CD4-positive, alpha-beta T cell (primary cell): ENCODE measurements around the gene CSNK1G1. TPM values are rescaled to one million over a fixed set of nuclear protein-coding genes. Genes with fewer than 3 reads are reported as not detected.
"Not testable (repeated sequence)": the region's sequence is repeated elsewhere in the genome, so short reads cannot be mapped to it uniquely, and the experiment has no call there.

Experiments used
- ATAC-seq: fragments of 200-7000 bp; cut with Tn5 transposase; one replicate; pipeline ENCODE4 v1.10.0; 2022; ENCODE audit warnings: mild to moderate bottlenecking; ENCODE audit not compliant: poor library complexity
- CTCF ChIA-PET: fragments of 350-600 bp; sonication (Branson Sonifier 250); formaldehyde crosslinking; loops from one replicate; lab custom pipeline; 2021; ENCODE audit warnings: antibody characterized with exemption, inconsistent platforms; lab: Charles Lee
- POLR2A ChIA-PET: fragments of 350-600 bp; sonication (Branson Sonifier 250); formaldehyde crosslinking; loops from one replicate; lab custom pipeline; 2021; ENCODE audit warnings: antibody characterized with exemption, inconsistent platforms; lab: Charles Lee
- DNase-seq, 14 experiments: peaks; one replicate each; pipeline ENCODE4 v3.0.0-alpha.2; 2013 to 2020; ENCODE audit warnings: mixed read lengths in 2 of 14
- H3K27ac ChIP-seq, 2 donors: one replicate each; pipeline versions ENCODE4 v1.5.1 to v1.7.0; 2013; ENCODE audit warnings: low read length in 2 of 2, low read depth in 1 of 2, mild to moderate bottlenecking in 1 of 2
- H3K27me3 ChIP-seq, 2 experiments: 1 replicate in 1 of 2; 2 replicates in 1 of 2; pipeline versions ENCODE4 v1.6.1 to v1.7.0; 2013; ENCODE audit warnings: low read length in 2 of 2, control low read depth in 1 of 2, mild to moderate bottlenecking in 1 of 2, moderate library complexity in 1 of 2; ENCODE audit not compliant: insufficient read depth in 2 of 2, control insufficient read depth in 1 of 2
- H3K36me3 ChIP-seq: one replicate; pipeline ENCODE4 v1.6.1; 2013; ENCODE audit warnings: low read length, control low read depth; ENCODE audit not compliant: insufficient read depth
- H3K4me1 ChIP-seq: one replicate; pipeline ENCODE4 v1.6.1; 2013; ENCODE audit warnings: low read length, control low read depth; ENCODE audit not compliant: insufficient read depth
- H3K4me3 ChIP-seq: one replicate; pipeline ENCODE4 v1.5.1; 2013; ENCODE audit warnings: mild to moderate bottlenecking, low read length, moderate library complexity
- H3K9me3 ChIP-seq, 2 experiments: 1 replicate in 1 of 2; 2 replicates in 1 of 2; pipeline versions ENCODE4 v1.6.1 to v1.7.0; 2013; ENCODE audit warnings: low read length in 2 of 2, mild to moderate bottlenecking in 2 of 2, control low read depth in 1 of 2, moderate library complexity in 1 of 2; ENCODE audit not compliant: control insufficient read depth in 1 of 2, insufficient read depth in 1 of 2
- H3K27ac Mint-ChIP-seq: one replicate; pipeline ENCODE4 v1.8.0; 2020; ENCODE audit warnings: mixed read lengths
- H3K27me3 Mint-ChIP-seq: one replicate; pipeline ENCODE4 v1.8.0; 2021; ENCODE audit warnings: mixed read lengths
- H3K36me3 Mint-ChIP-seq: one replicate; pipeline ENCODE4 v1.8.0; 2021; ENCODE audit warnings: low read depth, mixed read lengths
- H3K4me1 Mint-ChIP-seq: one replicate; pipeline ENCODE4 v1.8.0; 2021; ENCODE audit warnings: low read depth, mixed read lengths
- H3K4me3 Mint-ChIP-seq: one replicate; pipeline ENCODE4 v1.8.0; 2020; ENCODE audit warnings: mild to moderate bottlenecking, mixed read lengths
- H3K9me3 Mint-ChIP-seq: one replicate; pipeline ENCODE4 v1.8.0; 2020; ENCODE audit warnings: mixed read lengths
- CTCF ChIP-seq: fragments of 200-600 bp; IDR thresholded peaks from one replicate; pipeline ENCODE4 v1.8.0; 2022; ENCODE audit warnings: antibody characterized with exemption, mild to moderate bottlenecking
- intact Hi-C, 2 experiments: fragments of 100-400 bp; cut with DNase I in 1 of 2; cut with micrococcal nuclease in 1 of 2; formaldehyde crosslinking; loops; one replicate each; pipeline versions ENCODE4 v1.15.1 to v1.9.0; 2023 to 2025; cut with DNase I, micrococcal nuclease
- total RNA-seq, 174 experiments: library from RNA in 2 of 174; stranded (reverse) in 2 of 174; gene quantifications; one replicate each; pipeline ENCODE4 v1.2.3 and lab custom pipeline; 2021 to 2026

CSNK1G1 gene
- total RNA-seq, 2 experiments from 2014 or later, result 12.2 to 13.7 TPM

- no peaks in the 10 kb centered on the region for H3K4me1 ChIP-seq
- H3K4me3 ChIP-seq, result no peak overlapping the region
- no peaks in the 10 kb centered on the region for H3K27me3 ChIP-seq
- Mint-ChIP-seq H3K36me3 (peaks cover 87% of the 10 kb centered on the region), H3K9me3 (no peaks in the 10 kb centered on the region), H3K27me3 (no peaks in the 10 kb centered on the region), H3K4me1 (no peaks in the 10 kb centered on the region), H3K27ac (no peak overlapping the region), H3K4me3 (no peak overlapping the region)
- DNase-seq (no peak), ATAC-seq (no peak)
- ChIA-PET POLR2A (interaction anchor here (1.0 kb wide), 1 partner anchor 31 kb away, joined by 3 read pairs; no protein-coding TSS in a partner anchor), CTCF (interaction anchor here (1.5 kb wide), 1 partner anchor 32 kb away, joined by 5 read pairs; no protein-coding TSS in a partner anchor)
- intact Hi-C loops, result no loop called here
- peaks cover 86% of the 10 kb centered on the region for H3K36me3 ChIP-seq
- TF ChIP-seq CTCF, result no peak
- H3K27ac ChIP-seq, result no peak overlapping the region
- no peaks in the 10 kb centered on the region for H3K9me3 ChIP-seq
Observed at GRCh38 chr15:64121614-64122013, 234.4 kb downstream of the CSNK1G1 start.

- ATAC-seq, POLR2A ChIA-PET, H3K4me1 ChIP-seq, H3K9me3 Mint-ChIP-seq, H3K4me1 Mint-ChIP-seq, H3K27ac Mint-ChIP-seq, H3K27me3 ChIP-seq, H3K4me3 Mint-ChIP-seq, H3K9me3 ChIP-seq, H3K4me3 ChIP-seq, intact Hi-C loops, H3K27me3 Mint-ChIP-seq, DNase-seq, H3K27ac ChIP-seq: not testable (repeated sequence)
- CTCF ChIA-PET, result interaction anchor here (0.6 kb wide), 1 partner anchor 67 kb away, joined by 4 read pairs; no protein-coding TSS in a partner anchor
- H3K36me3 ChIP-seq, result peaks cover 88% of the 10 kb centered on the region
- peaks cover 91% of the 10 kb centered on the region for H3K36me3 Mint-ChIP-seq
Observed at GRCh38 chr15:64120322-64120721, 235.7 kb downstream of the CSNK1G1 start.

GRCh38 chr15:64117759-64118487, 238.1 kb downstream of the CSNK1G1 start:
- H3K27me3 ChIP-seq, result no peaks in the 10 kb centered on the region
- intact Hi-C loops, result no loop called here
- ATAC-seq, result no peak
- Mint-ChIP-seq H3K36me3 (peaks cover 93% of the 10 kb centered on the region), H3K4me3 (no peak overlapping the region), H3K4me1 (peaks cover 3% of the 10 kb centered on the region), H3K27ac (no peak overlapping the region), H3K27me3 (no peaks in the 10 kb centered on the region), H3K9me3 (no peaks in the 10 kb centered on the region)
- no peaks in the 10 kb centered on the region for H3K4me1 ChIP-seq
- H3K36me3 ChIP-seq, result peaks cover 94% of the 10 kb centered on the region
- no peak overlapping the region for H3K27ac ChIP-seq
- H3K4me3 ChIP-seq, result no peak overlapping the region
- no peaks in the 10 kb centered on the region for H3K9me3 ChIP-seq
- POLR2A ChIA-PET, result no interaction called here
- DNase-seq, result no peak
- no peak for TF ChIP-seq CTCF
- CTCF ChIA-PET, result no interaction called here

Other genes with a start within 250 kb of the CSNK1G1 start
- under 1 TPM; 0.14 to 0.19 TPM for gene SNX22, start 204.4 kb downstream of the CSNK1G1 start, total RNA-seq
- 100 to 1,000 TPM; 167 to 169 TPM for gene PPIB, start 193.2 kb downstream of the CSNK1G1 start, total RNA-seq
- gene PCLAF, start 25.3 kb upstream of the CSNK1G1 start, total RNA-seq, result under 1 TPM; 0.80 to 0.84 TPM
- 10 to 100 TPM in 1 of 2 experiments, 1 to 10 TPM in 1; 9.6 to 10.7 TPM for gene TRIP4, start 31.7 kb upstream of the CSNK1G1 start, total RNA-seq
- 10 to 100 TPM; 62.4 to 65.3 TPM for gene ZNF609, start 104.4 kb upstream of the CSNK1G1 start, total RNA-seq